GM12878 (cell line): ENCODE results near the gene FTO. TPM values are rescaled to one million over a fixed set of nuclear protein-coding genes. Genes with fewer than 3 reads are reported as not detected.

ENCODE experiments used
- ATAC-seq: fragments of 200-7000 bp; cut with Tn5 transposase; 3 replicates; pipeline ENCODE4 v1.9.1; 2020; ENCODE audit warnings: mild to moderate bottlenecking, moderate library complexity
- BruUV-seq: library from RNA; stranded (reverse); fragments of 400-500 nt; replicated peaks from 2 replicates; lab custom pipeline; 2021; lab: Mats Ljungman, UMichigan
- CTCF ChIA-PET: fragments of 300-600 bp; sonication (Branson Sonifier 250); formaldehyde crosslinking; extraction: SDS; loops from one replicate; lab custom pipeline; 2021; ENCODE audit warnings: inconsistent platforms; lab: Yijun Ruan, JAX
- POLR2A ChIA-PET: fragments of 350-600 bp; formaldehyde crosslinking; extraction: SDS; loops from one replicate; lab custom pipeline; 2021; ENCODE audit warnings: inconsistent platforms; lab: Charles Lee
- RAD21 ChIA-PET: fragments of 300-600 bp; sonication (Branson Sonifier 250); formaldehyde crosslinking; loops from one replicate; lab custom pipeline; 2023; ENCODE audit warnings: antibody characterized with exemption; ENCODE audit not compliant: unreplicated experiment; lab: Charles Lee
- SMC1A ChIA-PET: fragments of 300-600 bp; sonication (Branson Sonifier 250); formaldehyde crosslinking; loops from one replicate; lab custom pipeline; 2023; ENCODE audit not compliant: unreplicated experiment, uncharacterized antibody; lab: Charles Lee
- DNase-seq: peaks from one replicate; pipeline ENCODE4 v3.0.0-alpha.2; 2011; ENCODE audit warnings: low read depth, low spot score
- FAIRE-seq: peaks from 3 replicates; lab custom pipeline; 2011; peaks lifted over from hg19 to GRCh38; lab: Jason Lieb, UNC
- H2AFZ ChIP-seq: 2 replicates; pipeline ENCODE4 v1.6.0; 2011; ENCODE audit warnings: low read depth, low read length, control low read depth; ENCODE audit not compliant: control insufficient read depth
- H3K27ac ChIP-seq: 2 replicates; pipeline ENCODE4 v1.5.1; 2011; ENCODE audit warnings: control low read depth; ENCODE audit not compliant: control insufficient read depth, insufficient read depth
- H3K27me3 ChIP-seq, 2 experiments: replicated peaks in 1 of 2; 2 replicates each; pipeline versions ENCODE4 v1.6.0 to v1.6.1; 2011; ENCODE audit warnings: low read length in 1 of 2; ENCODE audit not compliant: control insufficient read depth in 2 of 2, insufficient read depth in 2 of 2
- H3K36me3 ChIP-seq, 2 experiments: 2 replicates each; pipeline ENCODE4 v1.5.1; 2011; ENCODE audit warnings: low read length in 1 of 2; ENCODE audit not compliant: control insufficient read depth in 2 of 2, insufficient read depth in 2 of 2
- H3K4me1 ChIP-seq: 2 replicates; pipeline ENCODE4 v1.6.1; 2011; ENCODE audit warnings: mild to moderate bottlenecking, low read length, moderate library complexity, mixed read lengths; ENCODE audit not compliant: control insufficient read depth, insufficient read depth
- H3K4me2 ChIP-seq: 2 replicates; pipeline ENCODE4 v1.6.0; 2011; ENCODE audit warnings: control low read depth; ENCODE audit not compliant: control insufficient read depth, insufficient read depth
- H3K4me3 ChIP-seq: fragments of 200-600 bp; sonication (generic); 2 replicates; pipeline ENCODE4 v1.5.1; 2016
- H3K79me2 ChIP-seq: 2 replicates; pipeline ENCODE4 v1.6.0; 2011; ENCODE audit warnings: low read length; ENCODE audit not compliant: control insufficient read depth, insufficient read depth
- H3K9ac ChIP-seq: 2 replicates; pipeline ENCODE4 v1.8.0; 2011; ENCODE audit warnings: low read length, control low read depth, mixed read lengths; ENCODE audit not compliant: control insufficient read depth, insufficient read depth
- H3K9me3 ChIP-seq: replicated peaks from 3 replicates; pipeline ENCODE4 v1.5.1; 2011; ENCODE audit warnings: mild to moderate bottlenecking, low read length; ENCODE audit not compliant: control insufficient read depth, insufficient read depth
- H4K20me1 ChIP-seq: 2 replicates; pipeline ENCODE4 v1.6.0; 2011; ENCODE audit not compliant: control insufficient read depth, insufficient read depth
- CBX5 ChIP-seq: sonication (generic); IDR thresholded peaks from 2 replicates; pipeline ENCODE4 v1.6.1; 2016; ENCODE audit warnings: low read depth, moderate library complexity, mild to moderate bottlenecking, inconsistent platforms
- EP300 ChIP-seq, 2 experiments: fragments of 150-350 bp in 1 of 2; IDR thresholded peaks; 2 replicates each; pipeline ENCODE4 v1.6.1; 2011 to 2012; ENCODE audit warnings: low read depth in 2 of 2, low read length in 2 of 2, borderline replicate concordance in 1 of 2, improper control_type of control experiment in 1 of 2, inconsistent platforms in 1 of 2; ENCODE audit not compliant: control insufficient read depth in 1 of 2
- NFIC ChIP-seq: IDR thresholded peaks from 2 replicates; pipeline ENCODE4 v1.6.1; 2012; ENCODE audit warnings: low read depth, mild to moderate bottlenecking, inconsistent platforms, low read length, moderate library complexity
- NR2F1 ChIP-seq: fragments of 450-650 bp; conservative IDR thresholded peaks from 2 replicates; pipeline ENCODE4 v1.6.1; 2017; ENCODE audit warnings: mild to moderate bottlenecking
- RCOR1 ChIP-seq: conservative IDR thresholded peaks from 2 replicates; pipeline ENCODE4 v1.6.1; 2012; ENCODE audit warnings: low read depth, low read length, improper control_type of control experiment
- SUPT20H ChIP-seq: IDR thresholded peaks from 2 replicates; pipeline ENCODE4 v1.6.1; 2011; ENCODE audit warnings: low read depth, mild to moderate bottlenecking, low read length, moderate library complexity, borderline replicate concordance; ENCODE audit not compliant: control insufficient read depth
- ZBED1 ChIP-seq: IDR thresholded peaks from 2 replicates; pipeline ENCODE4 v1.6.1; 2016; ENCODE audit warnings: borderline replicate concordance
- WGBS: methylation state at CpG from one replicate; pipeline ENCODE4 v1.1.6; 2016; ENCODE audit warnings: low lambda C conversion rate; ENCODE audit not compliant: insufficient replicate concordance, insufficient coverage; ENCODE audit errors: missing lambda C conversion rate; 5-methylcytosine and 5-hydroxymethylcytosine counted together
- in situ Hi-C: fragments of 300-500 bp; cut with MboI; formaldehyde crosslinking; loops from 9 replicates; pipeline ENCODE4 v1.14.3; 2018; ENCODE audit warnings: mixed read lengths
- intact Hi-C: fragments of 100-400 bp; cut with micrococcal nuclease; formaldehyde crosslinking; loops from one replicate; pipeline ENCODE4 v1.14.2; 2022; ENCODE audit not compliant: unreplicated experiment
- polyA plus RNA-seq, 11 experiments: library from polyadenylated mRNA; depleted of rRNA in 4 of 11; unstranded in 6 of 11; stranded (reverse) in 5 of 11; fragments of >200 nt; fragmentation: Nextera tagmentation in 4 of 11; fragmentation: Illumina TruSeq in 1 of 11; extraction: Ambion mirVana in 4 of 11; extraction: Trizol in 1 of 11; gene quantifications; 1 replicate in 1 of 11; 2 replicates in 10 of 11; pipeline versions ENCODE4 v1.2.1 to v1.2.3, GENCODE V29; 2011 to 2016; ENCODE audit warnings: inconsistent platforms in 2 of 11, missing spikeins in 2 of 11, low read depth in 1 of 11
- total RNA-seq, 4 experiments: library from RNA; depleted of rRNA in 3 of 4; stranded (reverse); fragments of >200 nt in 3 of 4; fragmentation: Illumina TruSeq in 1 of 4; extraction: Trizol in 1 of 4; gene quantifications; 2 replicates each; pipeline versions ENCODE4 v1.2.1 to v1.2.3, GENCODE V29; 2013 to 2021

The FTO gene
- total and polyA plus RNA-seq, 10 of the 15 experiments (the other 5 are each of a cell fraction or from before 2014, with no cell fraction given), result 20.1 to 55.0 (median 47.0) TPM

GRCh38 chr16:53991754-53992378 lies 287.9 kb downstream of the FTO start:
- no TSS peak for BruUV-seq
- H3K9ac ChIP-seq, result no peak overlapping the region
- no peak overlapping the region for H3K4me2 ChIP-seq
- no peaks in the 10 kb centered on the region for H3K4me1 ChIP-seq
- H4K20me1 ChIP-seq, result no peaks in the 10 kb centered on the region
- H3K27me3 ChIP-seq, result no peaks in the 10 kb centered on the region
- intact Hi-C loops (no loop called here), in situ Hi-C loops (no loop called here)
- no peaks in the 10 kb centered on the region for H3K36me3 ChIP-seq
- FAIRE-seq (no peak), ATAC-seq (no peak), DNase-seq (no peak)
- H3K79me2 ChIP-seq, result no peaks in the 10 kb centered on the region
- WGBS, result 51% methylated on average over 8 of the region's 8 CpGs
- ChIA-PET RAD21 (no interaction called here), POLR2A (no interaction called here), SMC1A (interaction anchor here (0.9 kb wide), 1 partner anchor 9 kb away, joined by 3 read pairs; no protein-coding TSS in a partner anchor), CTCF (no interaction called here)
- no peaks in the 10 kb centered on the region for H3K9me3 ChIP-seq
- H3K27ac ChIP-seq, result no peak overlapping the region
- H3K4me3 ChIP-seq, result no peak overlapping the region
- TF ChIP-seq SUPT20H (no peak), ZBED1 (no peak), NR2F1 (no peak), CBX5 (no peak), EP300 (IDR thresholded peaks at IDR 0.05; ENCODE audit: borderline replicate concordance in 1 of 2, control insufficient read depth in 1 of 2, low read depth in 2 of 2, low read length in 2 of 2) (no peak), RCOR1 (no peak)
- no peak overlapping the region for H2AFZ ChIP-seq

DNA sequence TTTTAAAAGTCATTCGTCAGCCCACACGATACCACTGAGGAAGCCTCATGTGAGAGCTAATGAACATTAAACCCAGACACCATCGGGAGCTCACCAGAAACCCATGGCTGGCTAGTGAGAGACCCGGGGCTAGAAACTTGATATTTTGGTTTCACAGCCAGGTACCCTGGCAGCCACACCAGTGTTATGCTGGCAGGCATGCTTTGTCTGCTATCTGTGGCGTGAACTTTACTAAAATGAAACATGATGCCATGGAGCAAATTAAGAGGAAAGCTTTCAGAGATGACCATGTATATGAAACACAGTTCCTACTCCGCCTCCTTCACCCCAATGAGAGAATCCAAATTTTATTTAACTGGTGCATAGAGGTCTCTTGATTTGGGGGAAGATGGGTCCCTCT lies 291.4 kb downstream of the FTO start:
- SMC1A ChIA-PET, result no interaction called here
- H3K79me2 ChIP-seq, result no peaks in the 10 kb centered on the region
- no peak for FAIRE-seq

More for the DNA sequence above, 291.4 kb downstream of the FTO start:
- Histone ChIP-seq H3K4me2 (no peak overlapping the region), H2AFZ (no peak overlapping the region), H3K4me1 (no peaks in the 10 kb centered on the region), H3K27me3 (no peaks in the 10 kb centered on the region), H3K36me3 (no peaks in the 10 kb centered on the region), H4K20me1 (no peaks in the 10 kb centered on the region), H3K27ac (no peak overlapping the region), H3K9ac (no peak overlapping the region), H3K4me3 (no peak overlapping the region), H3K9me3 (no peaks in the 10 kb centered on the region)
- RAD21 ChIA-PET, result no interaction called here
- POLR2A ChIA-PET, result no interaction called here
- no peak for DNase-seq
- no TSS peak for BruUV-seq
- ATAC-seq, result no peak
- intact Hi-C loops (no loop called here), in situ Hi-C loops (no loop called here)
- TF ChIP-seq NFIC, result no peak
- 91% methylated on average over 6 of the region's 6 CpGs for WGBS
- CTCF ChIA-PET, result no interaction called here
